Neuronal stem cell (in vitro differentiated cells): ENCODE results near the gene SOX11.

Experiments used
- DNase-seq: peaks from one replicate; pipeline ENCODE4 v3.0.0-alpha.2; 2013; ENCODE audit warnings: low spot score
- H2AFZ ChIP-seq: one replicate; pipeline ENCODE4 v1.6.1; 2013; ENCODE audit warnings: mild to moderate bottlenecking, low read length, inconsistent platforms
- H2AK5ac ChIP-seq: 2 replicates; pipeline ENCODE4 v1.6.1; 2013; ENCODE audit warnings: low read depth, mild to moderate bottlenecking, inconsistent platforms, low read length, moderate library complexity, mixed read lengths
- H2BK120ac ChIP-seq: 2 replicates; pipeline ENCODE4 v1.6.1; 2013; ENCODE audit warnings: low read depth, mild to moderate bottlenecking, inconsistent platforms, low read length, moderate library complexity, mixed read lengths
- H2BK12ac ChIP-seq: one replicate; pipeline ENCODE4 v1.6.1; 2013; ENCODE audit warnings: low read length, inconsistent platforms
- H2BK15ac ChIP-seq: 2 replicates; pipeline ENCODE4 v1.6.1; 2013; ENCODE audit warnings: mild to moderate bottlenecking, low read length, inconsistent platforms, mixed read lengths
- H2BK5ac ChIP-seq: one replicate; pipeline ENCODE4 v1.6.1; 2013; ENCODE audit warnings: inconsistent platforms, mild to moderate bottlenecking, low read length, moderate library complexity
- H3K14ac ChIP-seq: one replicate; pipeline ENCODE4 v1.6.1; 2013; ENCODE audit warnings: low read length, inconsistent platforms
- H3K18ac ChIP-seq: 2 replicates; pipeline ENCODE4 v1.6.1; 2013; ENCODE audit warnings: low read length, inconsistent platforms
- H3K23ac ChIP-seq: 2 replicates; pipeline ENCODE4 v1.6.1; 2013; ENCODE audit warnings: low read depth, mild to moderate bottlenecking, mixed read lengths, low read length, inconsistent platforms; ENCODE audit not compliant: poor library complexity
- H3K27ac ChIP-seq: replicated peaks from 3 replicates; pipeline ENCODE4 v1.5.1; 2013; ENCODE audit warnings: low read length, inconsistent platforms
- H3K27me3 ChIP-seq, 3 experiments: 2 replicates each; pipeline ENCODE4 v1.6.1; 2013; ENCODE audit warnings: low read length in 3 of 3, mild to moderate bottlenecking in 2 of 3, inconsistent platforms in 1 of 3, low read depth in 1 of 3, mixed read lengths in 1 of 3, moderate library complexity in 1 of 3; ENCODE audit not compliant: control insufficient read depth in 3 of 3, insufficient read depth in 3 of 3
- H3K36me3 ChIP-seq, 2 donors: replicated peaks in 1 of 2; 2 replicates each; pipeline ENCODE4 v1.6.1; 2013; ENCODE audit warnings: low read length in 2 of 2; ENCODE audit not compliant: control insufficient read depth in 2 of 2, insufficient read depth in 2 of 2
- H3K4ac ChIP-seq: 2 replicates; pipeline ENCODE4 v1.6.1; 2013; ENCODE audit warnings: inconsistent platforms, mild to moderate bottlenecking, low read length, moderate library complexity
- H3K4me1 ChIP-seq, 2 donors: 1 replicate in 1 of 2; 2 replicates in 1 of 2; pipeline ENCODE4 v1.6.1; 2013; ENCODE audit warnings: low read length in 2 of 2, low read depth in 1 of 2; ENCODE audit not compliant: control insufficient read depth in 2 of 2, insufficient read depth in 1 of 2
- H3K4me2 ChIP-seq: one replicate; pipeline ENCODE4 v1.6.1; 2013; ENCODE audit warnings: mild to moderate bottlenecking, low read length, inconsistent platforms; ENCODE audit not compliant: insufficient read depth, poor library complexity, severe bottlenecking
- H3K4me3 ChIP-seq, 2 donors: 2 replicates each; pipeline ENCODE4 v1.5.1; 2013; ENCODE audit warnings: low read length in 2 of 2, mild to moderate bottlenecking in 2 of 2, inconsistent platforms in 1 of 2, moderate library complexity in 1 of 2
- H3K79me1 ChIP-seq: one replicate; pipeline ENCODE4 v1.6.1; 2013; ENCODE audit warnings: low read depth, mild to moderate bottlenecking, inconsistent platforms, low read length, moderate library complexity
- H3K9ac ChIP-seq: one replicate; pipeline ENCODE4 v1.6.1; 2013; ENCODE audit warnings: mild to moderate bottlenecking, low read depth, low read length, inconsistent platforms; ENCODE audit not compliant: poor library complexity
- H3K9me3 ChIP-seq, 2 donors: replicated peaks in 1 of 2; 2 replicates each; pipeline versions ENCODE3 to v1.6.1; 2013; ENCODE audit warnings: low read length in 2 of 2, mild to moderate bottlenecking in 2 of 2, inconsistent platforms in 1 of 2, low read depth in 1 of 2, mixed read lengths in 1 of 2, moderate library complexity in 1 of 2; ENCODE audit not compliant: control insufficient read depth in 2 of 2, insufficient read depth in 1 of 2
- H4K8ac ChIP-seq: one replicate; pipeline ENCODE4 v1.6.1; 2013; ENCODE audit warnings: low read depth, mild to moderate bottlenecking, inconsistent platforms, low read length, moderate library complexity
- H4K91ac ChIP-seq: one replicate; pipeline ENCODE4 v1.6.1; 2013; ENCODE audit warnings: low read length, low read depth, mild to moderate bottlenecking, inconsistent platforms; ENCODE audit not compliant: poor library complexity
- WGBS, 2 donors: extraction: QIAGEN DNeasy Blood & Tissue Kit; methylation state at CpG; one replicate each; pipeline ENCODE4 v1.1.7; 2013; ENCODE audit warnings: missing lambda C conversion rate in 2 of 2, mixed read lengths in 1 of 2; ENCODE audit not compliant: insufficient read length in 2 of 2, insufficient replicate concordance in 1 of 2; ENCODE audit errors: extremely low coverage in 2 of 2; 5-methylcytosine and 5-hydroxymethylcytosine counted together

Gene SOX11

DNA sequence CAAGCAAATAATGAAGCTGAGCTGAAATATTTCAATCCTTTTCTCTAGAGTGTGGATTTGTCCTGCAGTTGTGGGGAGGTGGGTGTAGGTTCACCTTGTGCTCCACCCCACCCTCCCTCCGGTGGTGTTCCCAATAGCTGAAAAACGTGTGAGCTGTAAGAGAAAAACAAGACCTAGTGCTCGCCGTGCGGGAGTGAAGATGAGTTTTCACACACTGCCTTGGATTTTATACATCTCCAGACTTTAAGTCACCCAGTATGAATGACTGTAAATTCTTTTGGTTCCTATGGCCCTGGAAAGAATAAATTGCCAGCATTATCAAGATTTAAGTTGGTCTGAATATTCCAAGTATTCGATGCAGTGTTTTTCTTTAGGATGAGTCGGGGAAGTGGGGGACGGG lies 1.9 kb upstream of the SOX11 start:
- Histone ChIP-seq H3K14ac (no peak overlapping the region), H2AFZ (no peak overlapping the region), H3K4ac (no peak overlapping the region), H2BK12ac (no peak overlapping the region), H3K4me2 (peak overlapping the region; percentile 43), H3K27me3 (no peaks in the 10 kb centered on the region), H3K9ac (no peak overlapping the region), H3K23ac (no peak overlapping the region), H3K4me1 (peaks cover 1 to 10% of the 10 kb centered on the region in 2 donors), H3K27ac (no peak overlapping the region), H2BK15ac (no peak overlapping the region), H3K79me1 (peaks cover 5% of the 10 kb centered on the region), H3K4me3 (peak overlapping the region; percentile 71 to 82), H2BK120ac (no peak overlapping the region), H2AK5ac (no peak overlapping the region), H3K18ac (no peak overlapping the region), H2BK5ac (no peak overlapping the region), H3K9me3 (no peaks in the 10 kb centered on the region), H4K8ac (no peak overlapping the region), H3K36me3 (peaks cover 6 to 18% of the 10 kb centered on the region in 2 donors), H4K91ac (no peak overlapping the region)
- no peak for DNase-seq
- no CpG with 5 or more reads among the region's 8 CpGs for WGBS, 2 donors

- WGBS, 2 donors, result no CpG with 5 or more reads among the region's 25 CpGs
- H3K23ac ChIP-seq, result no peak overlapping the region
- no peaks in the 10 kb centered on the region for H3K9me3 ChIP-seq
- H3K4ac ChIP-seq, result peak overlapping the region; percentile 92
- H3K79me1 ChIP-seq, result peaks cover 5% of the 10 kb centered on the region
- peak overlapping the region; percentile 91 for H2BK120ac ChIP-seq
- H3K36me3 ChIP-seq, result peaks cover 10 to 23% of the 10 kb centered on the region in 2 donors
- H3K4me1 ChIP-seq, result peaks cover 0 to 8% of the 10 kb centered on the region in 2 donors
- peak overlapping the region; percentile 14 for H3K14ac ChIP-seq
- H2BK5ac ChIP-seq, result peak overlapping the region; percentile 75
- H4K8ac ChIP-seq, result no peak overlapping the region
- peak overlapping the region; percentile 98 for H2AK5ac ChIP-seq
- H4K91ac ChIP-seq, result no peak overlapping the region
- no peak for DNase-seq
- peak overlapping the region; percentile 47 for H2AFZ ChIP-seq
- peak overlapping the region; percentile 25 for H3K4me2 ChIP-seq
- H3K9ac ChIP-seq, result peak overlapping the region; percentile 71
- no peak overlapping the region for H2BK12ac ChIP-seq
- H3K27me3 ChIP-seq, result no peaks in the 10 kb centered on the region
- H3K4me3 ChIP-seq, result peak overlapping the region; percentile 71 to 82
- no peak overlapping the region for H2BK15ac ChIP-seq
- H3K18ac ChIP-seq, result peak overlapping the region; percentile 96
- peak overlapping the region; percentile 97 for H3K27ac ChIP-seq
These were observed 1.4 kb upstream of the SOX11 start for GRCh38 chr2:5690718-5691220.

GRCh38 chr2:5691221-5691984 lies 781 bp upstream of the SOX11 start:
- Histone ChIP-seq H2BK5ac (peak overlapping the region; percentile 93), H3K18ac (peak overlapping the region; percentile 99), H3K27me3 (no peaks in the 10 kb centered on the region), H2BK15ac (no peak overlapping the region), H3K4me1 (peaks cover 0 to 8% of the 10 kb centered on the region in 2 donors), H3K79me1 (peaks cover 5% of the 10 kb centered on the region), H4K91ac (no peak overlapping the region), H3K4me2 (peak overlapping the region; percentile 77), H4K8ac (no peak overlapping the region), H3K4ac (peak overlapping the region; percentile 92), H3K14ac (no peak overlapping the region), H3K36me3 (peaks cover 12 to 29% of the 10 kb centered on the region in 2 donors), H3K4me3 (peak overlapping the region; percentile 71 to 90), H3K9me3 (no peaks in the 10 kb centered on the region), H3K27ac (peak overlapping the region; percentile 97), H2BK12ac (no peak overlapping the region), H2BK120ac (peak overlapping the region; percentile 91), H2AK5ac (peak overlapping the region; percentile 98), H3K23ac (no peak overlapping the region), H2AFZ (peak overlapping the region; percentile 81), H3K9ac (peak overlapping the region; percentile 92)
- no CpG with 5 or more reads among the region's 83 CpGs for WGBS, 2 donors
- DNase-seq, result peak; percentile 82

DNA sequence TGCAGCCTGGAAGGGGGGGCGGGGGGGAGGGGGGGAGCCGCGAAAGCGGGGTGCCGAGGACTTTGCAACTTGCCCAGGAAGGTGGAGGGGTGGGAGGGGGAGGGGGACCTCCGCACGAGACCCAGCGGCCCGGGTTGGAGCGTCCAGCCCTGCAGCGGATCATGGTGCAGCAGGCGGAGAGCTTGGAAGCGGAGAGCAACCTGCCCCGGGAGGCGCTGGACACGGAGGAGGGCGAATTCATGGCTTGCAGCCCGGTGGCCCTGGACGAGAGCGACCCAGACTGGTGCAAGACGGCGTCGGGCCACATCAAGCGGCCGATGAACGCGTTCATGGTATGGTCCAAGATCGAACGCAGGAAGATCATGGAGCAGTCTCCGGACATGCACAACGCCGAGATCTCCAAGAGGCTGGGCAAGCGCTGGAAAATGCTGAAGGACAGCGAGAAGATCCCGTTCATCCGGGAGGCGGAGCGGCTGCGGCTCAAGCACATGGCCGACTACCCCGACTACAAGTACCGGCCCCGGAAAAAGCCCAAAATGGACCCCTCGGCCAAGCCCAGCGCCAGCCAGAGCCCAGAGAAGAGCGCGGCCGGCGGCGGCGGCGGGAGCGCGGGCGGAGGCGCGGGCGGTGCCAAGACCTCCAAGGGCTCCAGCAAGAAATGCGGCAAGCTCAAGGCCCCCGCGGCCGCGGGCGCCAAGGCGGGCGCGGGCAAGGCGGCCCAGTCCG lies 540 bp downstream of the SOX11 start:
- peak overlapping the region; percentile 71 to 99 for H3K4me3 ChIP-seq
- H3K9ac ChIP-seq, result peak overlapping the region; percentile 99
- no peak overlapping the region for H2BK12ac ChIP-seq
- H3K4me2 ChIP-seq, result peak overlapping the region; percentile 40
- peak overlapping the region; percentile 76 for H3K4ac ChIP-seq
- H2AFZ ChIP-seq, result no peak overlapping the region
- H3K79me1 ChIP-seq, result peaks cover 5% of the 10 kb centered on the region
- H3K23ac ChIP-seq, result peak overlapping the region; percentile 98
- H3K18ac ChIP-seq, result peak overlapping the region; percentile 98
- no peak overlapping the region for H4K91ac ChIP-seq
- peaks cover 0 to 8% of the 10 kb centered on the region in 2 donors for H3K4me1 ChIP-seq
- no peak for DNase-seq
- H4K8ac ChIP-seq, result peak overlapping the region; percentile 48
- peak overlapping the region; percentile 49 for H2BK15ac ChIP-seq
- peaks cover 15 to 39% of the 10 kb centered on the region in 2 donors for H3K36me3 ChIP-seq
- peak overlapping the region; percentile 99 for H3K27ac ChIP-seq
- no peaks in the 10 kb centered on the region for H3K9me3 ChIP-seq
- WGBS, 2 donors, result no CpG with 5 or more reads among the region's 69 CpGs
- no peaks in the 10 kb centered on the region for H3K27me3 ChIP-seq
- H3K14ac ChIP-seq, result peak overlapping the region; percentile 94
- peak overlapping the region; percentile 81 for H2BK120ac ChIP-seq
- peak overlapping the region; percentile 93 for H2BK5ac ChIP-seq
- peak overlapping the region; percentile 93 for H2AK5ac ChIP-seq
